Fibroblast of lung (primary cell): Measurements from ENCODE around the gene FRK.

Experiments used
- CTCF ChIP-seq, 2 donors: IDR thresholded peaks in 1 of 2; conservative IDR thresholded peaks in 1 of 2; 1 replicate in 1 of 2; 2 replicates in 1 of 2; pipeline ENCODE4 v1.5.1; 2011 to 2012; ENCODE audit warnings: low read length in 2 of 2, control low read depth in 1 of 2, inconsistent platforms in 1 of 2, low read depth in 1 of 2, mild to moderate bottlenecking in 1 of 2
- EZH2 ChIP-seq: IDR thresholded peaks from 2 replicates; pipeline ENCODE4 v1.5.1; 2012; ENCODE audit warnings: low read length, control low read depth, mild to moderate bottlenecking; ENCODE audit errors: missing control alignments

GRCh38 chr6:116051244-116051643 lies 9.4 kb downstream of the FRK start:
- TF ChIP-seq CTCF (conservative IDR thresholded peaks at IDR 0.05 in 1 of 2, IDR thresholded peaks at IDR 0.05 in 1 of 2; ENCODE audit: low read depth in 1 of 2, low read length in 2 of 2) (no peak), EZH2 (no peak)
